K562 (cell line): ENCODE measurements around the gene CDCA4. TPM values are rescaled to one million over a fixed set of nuclear protein-coding genes. Genes with fewer than 3 reads are reported as not detected.

ENCODE experiments used
- ARID1B ChIP-seq: fragments of 450-650 bp; IDR thresholded peaks from 2 replicates; pipeline ENCODE4 v1.6.1; 2016; ENCODE audit warnings: antibody characterized with exemption, mild to moderate bottlenecking, inconsistent platforms
- CHD2 ChIP-seq: IDR thresholded peaks from 2 replicates; pipeline ENCODE4 v1.6.1; 2011; ENCODE audit warnings: low read depth, low read length
- GABPA ChIP-seq: fragments of 200-800 bp; sonication (Bioruptor generic); conservative IDR thresholded peaks from 2 replicates; pipeline ENCODE4 v1.6.1; 2016; ENCODE audit warnings: low read depth, missing genetic modification characterization, missing compliant biosample characterization
- HDAC1 ChIP-seq, 2 experiments: fragments of 450-650 bp; IDR thresholded peaks; 2 replicates each; pipeline ENCODE4 v1.6.1; 2016 to 2017; ENCODE audit warnings: inconsistent platforms in 1 of 2, mild to moderate bottlenecking in 1 of 2, moderate library complexity in 1 of 2
- POLR2A ChIP-seq: fragments of 450-650 bp; conservative IDR thresholded peaks from 2 replicates; pipeline ENCODE4 v1.6.1; 2016
- SP1 ChIP-seq: sonication (generic); formaldehyde crosslinking; IDR thresholded peaks from 2 replicates; pipeline ENCODE4 v1.8.1; 2022; ENCODE audit warnings: mild to moderate bottlenecking, missing genetic modification reagents
- ZNF239 ChIP-seq: fragments of 250-450 bp; sonication (Bioruptor Pico); IDR thresholded peaks from 2 replicates; pipeline ENCODE4 v1.4.0; 2020; ENCODE audit warnings: mild to moderate bottlenecking
- polyA plus RNA-seq, 8 experiments: library from polyadenylated mRNA; depleted of rRNA in 4 of 8; stranded (reverse) in 5 of 8; unstranded in 3 of 8; fragments of >200 nt; fragmentation: Nextera tagmentation in 2 of 8; fragmentation: Illumina TruSeq in 1 of 8; extraction: Ambion mirVana in 2 of 8; extraction: Trizol in 1 of 8; gene quantifications; 2 replicates each; pipeline versions ENCODE4 v1.2.1 to v1.2.3, GENCODE V29; 2011 to 2014; ENCODE audit warnings: inconsistent platforms in 1 of 8, missing spikeins in 1 of 8
- total RNA-seq, 7 experiments: library from RNA; depleted of rRNA in 6 of 7; stranded (reverse); fragments of >200 nt in 6 of 7; fragmentation: Illumina TruSeq in 2 of 7; extraction: Trizol in 2 of 7; gene quantifications; 2 replicates each; pipeline versions ENCODE4 v1.2.1 to v1.2.3, GENCODE V29; 2011 to 2021; ENCODE audit warnings: low replicate concordance in 1 of 7
- TF ChIP-seq, protein P1 (sequence below): fragments of 200-600 bp; sonication (generic); IDR thresholded peaks from one replicate; pipeline ENCODE4 v1.6.1; 2012; ENCODE audit warnings: mild to moderate bottlenecking, low read depth, low read length, inconsistent platforms
- TF ChIP-seq, protein P2 (sequence below): fragments of 250-450 bp; sonication (Bioruptor Pico); IDR thresholded peaks from 2 replicates; pipeline ENCODE4 v1.4.0; 2020

The CDCA4 gene
- total and polyA plus RNA-seq, 9 of the 15 experiments (the other 6 are each of a cell fraction or from before 2014, with no cell fraction given) = 6.6 to 44.2 (median 23.0) TPM

DNA sequence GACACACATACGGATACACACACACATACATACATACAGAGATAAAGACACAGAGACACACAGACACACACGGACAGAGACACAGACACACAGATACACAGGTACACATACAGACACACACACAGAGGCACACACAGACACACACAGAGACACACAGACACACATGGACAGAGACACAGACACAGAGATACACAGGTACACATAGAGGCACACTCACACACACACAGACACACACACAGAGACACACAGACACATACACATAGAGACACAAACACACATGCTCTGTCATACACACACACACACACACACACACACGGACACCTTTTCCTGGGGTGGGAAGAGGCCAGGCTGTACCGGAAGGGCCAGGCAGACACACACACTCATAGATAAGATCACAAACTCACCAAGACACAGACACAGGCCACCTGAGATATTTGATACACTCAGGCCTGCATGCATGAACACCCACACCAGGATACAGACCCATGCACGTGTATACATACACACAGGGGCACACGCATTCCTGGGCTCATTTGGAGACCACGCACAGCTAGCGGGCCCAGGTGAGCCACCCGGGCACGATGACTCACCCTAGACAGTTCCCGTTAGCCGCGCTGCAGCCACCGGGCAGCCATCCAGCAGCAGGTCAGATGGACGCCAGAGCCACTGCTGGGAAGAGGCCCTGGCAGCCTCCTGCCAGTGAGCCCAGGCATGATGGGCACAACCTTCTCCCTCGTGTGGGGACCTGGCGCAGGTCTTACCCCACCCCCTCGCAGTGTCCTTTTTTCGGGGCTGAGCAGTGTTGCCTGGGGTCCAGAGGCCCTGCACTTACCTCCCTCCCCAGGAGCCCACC is 40.9 kb downstream of the CDCA4 start (continued):
- TF ChIP-seq, protein P1, sequence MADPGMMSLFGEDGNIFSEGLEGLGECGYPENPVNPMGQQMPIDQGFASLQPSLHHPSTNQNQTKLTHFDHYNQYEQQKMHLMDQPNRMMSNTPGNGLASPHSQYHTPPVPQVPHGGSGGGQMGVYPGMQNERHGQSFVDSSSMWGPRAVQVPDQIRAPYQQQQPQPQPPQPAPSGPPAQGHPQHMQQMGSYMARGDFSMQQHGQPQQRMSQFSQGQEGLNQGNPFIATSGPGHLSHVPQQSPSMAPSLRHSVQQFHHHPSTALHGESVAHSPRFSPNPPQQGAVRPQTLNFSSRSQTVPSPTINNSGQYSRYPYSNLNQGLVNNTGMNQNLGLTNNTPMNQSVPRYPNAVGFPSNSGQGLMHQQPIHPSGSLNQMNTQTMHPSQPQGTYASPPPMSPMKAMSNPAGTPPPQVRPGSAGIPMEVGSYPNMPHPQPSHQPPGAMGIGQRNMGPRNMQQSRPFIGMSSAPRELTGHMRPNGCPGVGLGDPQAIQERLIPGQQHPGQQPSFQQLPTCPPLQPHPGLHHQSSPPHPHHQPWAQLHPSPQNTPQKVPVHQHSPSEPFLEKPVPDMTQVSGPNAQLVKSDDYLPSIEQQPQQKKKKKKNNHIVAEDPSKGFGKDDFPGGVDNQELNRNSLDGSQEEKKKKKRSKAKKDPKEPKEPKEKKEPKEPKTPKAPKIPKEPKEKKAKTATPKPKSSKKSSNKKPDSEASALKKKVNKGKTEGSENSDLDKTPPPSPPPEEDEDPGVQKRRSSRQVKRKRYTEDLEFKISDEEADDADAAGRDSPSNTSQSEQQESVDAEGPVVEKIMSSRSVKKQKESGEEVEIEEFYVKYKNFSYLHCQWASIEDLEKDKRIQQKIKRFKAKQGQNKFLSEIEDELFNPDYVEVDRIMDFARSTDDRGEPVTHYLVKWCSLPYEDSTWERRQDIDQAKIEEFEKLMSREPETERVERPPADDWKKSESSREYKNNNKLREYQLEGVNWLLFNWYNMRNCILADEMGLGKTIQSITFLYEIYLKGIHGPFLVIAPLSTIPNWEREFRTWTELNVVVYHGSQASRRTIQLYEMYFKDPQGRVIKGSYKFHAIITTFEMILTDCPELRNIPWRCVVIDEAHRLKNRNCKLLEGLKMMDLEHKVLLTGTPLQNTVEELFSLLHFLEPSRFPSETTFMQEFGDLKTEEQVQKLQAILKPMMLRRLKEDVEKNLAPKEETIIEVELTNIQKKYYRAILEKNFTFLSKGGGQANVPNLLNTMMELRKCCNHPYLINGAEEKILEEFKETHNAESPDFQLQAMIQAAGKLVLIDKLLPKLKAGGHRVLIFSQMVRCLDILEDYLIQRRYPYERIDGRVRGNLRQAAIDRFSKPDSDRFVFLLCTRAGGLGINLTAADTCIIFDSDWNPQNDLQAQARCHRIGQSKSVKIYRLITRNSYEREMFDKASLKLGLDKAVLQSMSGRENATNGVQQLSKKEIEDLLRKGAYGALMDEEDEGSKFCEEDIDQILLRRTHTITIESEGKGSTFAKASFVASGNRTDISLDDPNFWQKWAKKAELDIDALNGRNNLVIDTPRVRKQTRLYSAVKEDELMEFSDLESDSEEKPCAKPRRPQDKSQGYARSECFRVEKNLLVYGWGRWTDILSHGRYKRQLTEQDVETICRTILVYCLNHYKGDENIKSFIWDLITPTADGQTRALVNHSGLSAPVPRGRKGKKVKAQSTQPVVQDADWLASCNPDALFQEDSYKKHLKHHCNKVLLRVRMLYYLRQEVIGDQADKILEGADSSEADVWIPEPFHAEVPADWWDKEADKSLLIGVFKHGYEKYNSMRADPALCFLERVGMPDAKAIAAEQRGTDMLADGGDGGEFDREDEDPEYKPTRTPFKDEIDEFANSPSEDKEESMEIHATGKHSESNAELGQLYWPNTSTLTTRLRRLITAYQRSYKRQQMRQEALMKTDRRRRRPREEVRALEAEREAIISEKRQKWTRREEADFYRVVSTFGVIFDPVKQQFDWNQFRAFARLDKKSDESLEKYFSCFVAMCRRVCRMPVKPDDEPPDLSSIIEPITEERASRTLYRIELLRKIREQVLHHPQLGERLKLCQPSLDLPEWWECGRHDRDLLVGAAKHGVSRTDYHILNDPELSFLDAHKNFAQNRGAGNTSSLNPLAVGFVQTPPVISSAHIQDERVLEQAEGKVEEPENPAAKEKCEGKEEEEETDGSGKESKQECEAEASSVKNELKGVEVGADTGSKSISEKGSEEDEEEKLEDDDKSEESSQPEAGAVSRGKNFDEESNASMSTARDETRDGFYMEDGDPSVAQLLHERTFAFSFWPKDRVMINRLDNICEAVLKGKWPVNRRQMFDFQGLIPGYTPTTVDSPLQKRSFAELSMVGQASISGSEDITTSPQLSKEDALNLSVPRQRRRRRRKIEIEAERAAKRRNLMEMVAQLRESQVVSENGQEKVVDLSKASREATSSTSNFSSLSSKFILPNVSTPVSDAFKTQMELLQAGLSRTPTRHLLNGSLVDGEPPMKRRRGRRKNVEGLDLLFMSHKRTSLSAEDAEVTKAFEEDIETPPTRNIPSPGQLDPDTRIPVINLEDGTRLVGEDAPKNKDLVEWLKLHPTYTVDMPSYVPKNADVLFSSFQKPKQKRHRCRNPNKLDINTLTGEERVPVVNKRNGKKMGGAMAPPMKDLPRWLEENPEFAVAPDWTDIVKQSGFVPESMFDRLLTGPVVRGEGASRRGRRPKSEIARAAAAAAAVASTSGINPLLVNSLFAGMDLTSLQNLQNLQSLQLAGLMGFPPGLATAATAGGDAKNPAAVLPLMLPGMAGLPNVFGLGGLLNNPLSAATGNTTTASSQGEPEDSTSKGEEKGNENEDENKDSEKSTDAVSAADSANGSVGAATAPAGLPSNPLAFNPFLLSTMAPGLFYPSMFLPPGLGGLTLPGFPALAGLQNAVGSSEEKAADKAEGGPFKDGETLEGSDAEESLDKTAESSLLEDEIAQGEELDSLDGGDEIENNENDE = no peak
- no peak for TF ChIP-seq POLR2A
- peak; percentile 27; the same call in 1 of the 2 replicates for TF ChIP-seq ARID1B
- TF ChIP-seq, protein P2, sequence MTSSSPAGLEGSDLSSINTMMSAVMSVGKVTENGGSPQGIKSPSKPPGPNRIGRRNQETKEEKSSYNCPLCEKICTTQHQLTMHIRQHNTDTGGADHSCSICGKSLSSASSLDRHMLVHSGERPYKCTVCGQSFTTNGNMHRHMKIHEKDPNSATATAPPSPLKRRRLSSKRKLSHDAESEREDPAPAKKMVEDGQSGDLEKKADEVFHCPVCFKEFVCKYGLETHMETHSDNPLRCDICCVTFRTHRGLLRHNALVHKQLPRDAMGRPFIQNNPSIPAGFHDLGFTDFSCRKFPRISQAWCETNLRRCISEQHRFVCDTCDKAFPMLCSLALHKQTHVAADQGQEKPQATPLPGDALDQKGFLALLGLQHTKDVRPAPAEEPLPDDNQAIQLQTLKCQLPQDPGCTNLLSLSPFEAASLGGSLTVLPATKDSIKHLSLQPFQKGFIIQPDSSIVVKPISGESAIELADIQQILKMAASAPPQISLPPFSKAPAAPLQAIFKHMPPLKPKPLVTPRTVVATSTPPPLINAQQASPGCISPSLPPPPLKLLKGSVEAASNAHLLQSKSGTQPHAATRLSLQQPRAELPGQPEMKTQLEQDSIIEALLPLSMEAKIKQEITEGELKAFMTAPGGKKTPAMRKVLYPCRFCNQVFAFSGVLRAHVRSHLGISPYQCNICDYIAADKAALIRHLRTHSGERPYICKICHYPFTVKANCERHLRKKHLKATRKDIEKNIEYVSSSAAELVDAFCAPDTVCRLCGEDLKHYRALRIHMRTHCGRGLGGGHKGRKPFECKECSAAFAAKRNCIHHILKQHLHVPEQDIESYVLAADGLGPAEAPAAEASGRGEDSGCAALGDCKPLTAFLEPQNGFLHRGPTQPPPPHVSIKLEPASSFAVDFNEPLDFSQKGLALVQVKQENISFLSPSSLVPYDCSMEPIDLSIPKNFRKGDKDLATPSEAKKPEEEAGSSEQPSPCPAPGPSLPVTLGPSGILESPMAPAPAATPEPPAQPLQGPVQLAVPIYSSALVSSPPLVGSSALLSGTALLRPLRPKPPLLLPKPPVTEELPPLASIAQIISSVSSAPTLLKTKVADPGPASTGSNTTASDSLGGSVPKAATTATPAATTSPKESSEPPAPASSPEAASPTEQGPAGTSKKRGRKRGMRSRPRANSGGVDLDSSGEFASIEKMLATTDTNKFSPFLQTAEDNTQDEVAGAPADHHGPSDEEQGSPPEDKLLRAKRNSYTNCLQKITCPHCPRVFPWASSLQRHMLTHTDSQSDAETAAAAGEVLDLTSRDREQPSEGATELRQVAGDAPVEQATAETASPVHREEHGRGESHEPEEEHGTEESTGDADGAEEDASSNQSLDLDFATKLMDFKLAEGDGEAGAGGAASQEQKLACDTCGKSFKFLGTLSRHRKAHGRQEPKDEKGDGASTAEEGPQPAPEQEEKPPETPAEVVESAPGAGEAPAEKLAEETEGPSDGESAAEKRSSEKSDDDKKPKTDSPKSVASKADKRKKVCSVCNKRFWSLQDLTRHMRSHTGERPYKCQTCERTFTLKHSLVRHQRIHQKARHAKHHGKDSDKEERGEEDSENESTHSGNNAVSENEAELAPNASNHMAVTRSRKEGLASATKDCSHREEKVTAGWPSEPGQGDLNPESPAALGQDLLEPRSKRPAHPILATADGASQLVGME (CRISPR knock-in tag) = no peak
- no peak for TF ChIP-seq CHD2
- peak in 1 of 2 experiments; percentile 36; a peak in 2 of 4 replicates for TF ChIP-seq HDAC1 (IDR thresholded peaks at IDR 0.05)
- TF ChIP-seq SP1 (CRISPR knock-in tag) = no peak
- TF ChIP-seq GABPA (tag) = peak; percentile 36; the same call in 1 of the 2 replicates
- no peak for TF ChIP-seq ZNF239 (CRISPR knock-in tag)
